HepG2 (cell line): ENCODE results near the gene VWCE. TPM values are rescaled to one million over a fixed set of nuclear protein-coding genes. Genes with fewer than 3 reads are reported as not detected.

Source experiments
- CTCF ChIP-seq: sonication (generic); formaldehyde crosslinking; IDR thresholded peaks from 2 replicates; pipeline ENCODE4 v1.5.0; 2020; ENCODE audit warnings: mild to moderate bottlenecking, missing genetic modification reagents, moderate library complexity
- GTF3A ChIP-seq: sonication (generic); formaldehyde crosslinking; conservative IDR thresholded peaks from 2 replicates; pipeline ENCODE4 v1.4.0; 2020; ENCODE audit warnings: mild to moderate bottlenecking, missing genetic modification reagents
- HBP1 ChIP-seq: IDR thresholded peaks from 2 replicates; pipeline ENCODE4 v1.6.1; 2016; ENCODE audit warnings: low read depth, control low read depth
- HMG20A ChIP-seq: IDR thresholded peaks from 2 replicates; pipeline ENCODE4 v1.6.1; 2016; ENCODE audit warnings: borderline replicate concordance
- HNF1B ChIP-seq: sonication (generic); formaldehyde crosslinking; IDR thresholded peaks from 2 replicates; pipeline ENCODE4 v1.5.1; 2020; ENCODE audit warnings: mild to moderate bottlenecking, moderate library complexity, missing genetic modification reagents
- SPEN ChIP-seq: sonication (generic); formaldehyde crosslinking; IDR thresholded peaks from 2 replicates; pipeline ENCODE4 v1.5.1; 2020; ENCODE audit warnings: low read depth, mild to moderate bottlenecking, missing genetic modification reagents
- TERF1 ChIP-seq: sonication (generic); formaldehyde crosslinking; IDR thresholded peaks from 2 replicates; pipeline ENCODE4 v1.8.0; 2022; ENCODE audit warnings: mild to moderate bottlenecking, missing genetic modification reagents, moderate library complexity
- ZBTB1 ChIP-seq: sonication (generic); formaldehyde crosslinking; IDR thresholded peaks from 2 replicates; pipeline ENCODE4 v1.4.0; 2020; ENCODE audit warnings: missing genetic modification reagents, borderline replicate concordance
- ZBTB44 ChIP-seq: sonication (generic); formaldehyde crosslinking; IDR thresholded peaks from 2 replicates; pipeline ENCODE4 v1.4.0; 2020; ENCODE audit warnings: missing genetic modification reagents
- ZNF281 ChIP-seq: sonication (generic); formaldehyde crosslinking; IDR thresholded peaks from 2 replicates; pipeline ENCODE4 v1.4.0; 2020; ENCODE audit warnings: missing genetic modification reagents, borderline replicate concordance
- ZNF800 ChIP-seq: sonication (generic); formaldehyde crosslinking; IDR thresholded peaks from 2 replicates; pipeline ENCODE4 v1.4.0; 2020; ENCODE audit warnings: missing genetic modification reagents
- ZUFSP ChIP-seq: sonication (generic); formaldehyde crosslinking; IDR thresholded peaks from 2 replicates; pipeline ENCODE4 v1.9.0; 2021; ENCODE audit warnings: missing genetic modification reagents, mild to moderate bottlenecking, borderline replicate concordance
- polyA plus RNA-seq, 8 experiments: library from polyadenylated mRNA; depleted of rRNA in 3 of 8; stranded (reverse) in 7 of 8; unstranded in 1 of 8; fragments of >200 nt; fragmentation: Illumina TruSeq in 4 of 8; extraction: Trizol in 4 of 8; gene quantifications; 2 replicates each; pipeline versions ENCODE4 v1.2.1 to v1.2.3, GENCODE V29; 2011 to 2016; ENCODE audit warnings: low read depth in 4 of 8, missing spikeins in 1 of 8, mixed read lengths in 1 of 8; ENCODE audit not compliant: insufficient read depth in 1 of 8
- total RNA-seq, 5 experiments: library from RNA; depleted of rRNA; stranded (reverse); fragments of >200 nt; fragmentation: Illumina TruSeq; extraction: Trizol; gene quantifications; 2 replicates each; pipeline ENCODE4 v1.2.3, GENCODE V29; 2016; ENCODE audit warnings: low read depth in 1 of 5

The VWCE gene
- total and polyA plus RNA-seq, 2 of the 13 experiments (the other 11 are each of a cell fraction or from before 2014, with no cell fraction given): 27.6 to 58.3 TPM

- TF ChIP-seq ZUFSP: no peak
- TF ChIP-seq TERF1 (CRISPR knock-in tag): no peak
- no peak for TF ChIP-seq HMG20A (CRISPR knock-in tag)
- TF ChIP-seq HNF1B (CRISPR knock-in tag): 0 out of 2 replicates have a peak, but pooled peaks have one; percentile 33
- no peak for TF ChIP-seq ZNF281 (CRISPR knock-in tag)
- peak; percentile 96 for TF ChIP-seq CTCF
- TF ChIP-seq GTF3A (CRISPR knock-in tag): no peak
- 0 out of 2 replicates have a peak, but pooled peaks have one; percentile 35 for TF ChIP-seq ZBTB44 (CRISPR knock-in tag)
- peak; percentile 79; the same call in 1 of the 2 replicates for TF ChIP-seq HBP1 (CRISPR knock-in tag)
- TF ChIP-seq SPEN (CRISPR knock-in tag): no peak
- no peak for TF ChIP-seq ZNF800 (CRISPR knock-in tag)
- no peak for TF ChIP-seq ZBTB1 (CRISPR knock-in tag)
These were observed 41.2 kb upstream of the VWCE start (continued) for GRCh38 chr11:61336171-61336935.
